HuH-7 (cell line): ENCODE results near the gene ERRFI1.

Source experiments
- DNase-seq: peaks from one replicate; pipeline ENCODE4 v3.0.0; 2011; ENCODE audit warnings: low spot score

Gene ERRFI1

GRCh38 chr1:8017495-8018197 is 8.5 kb downstream of the ERRFI1 start:
- no peak for DNase-seq

- DNase-seq = no peak
Observed at GRCh38 chr1:8016895-8017241, 9.2 kb downstream of the ERRFI1 start.

GRCh38 chr1:8016210-8016894 is 9.8 kb downstream of the ERRFI1 start:
- no peak for DNase-seq

- DNase-seq = no peak
Observed at GRCh38 chr1:8015809-8016165, 10.3 kb downstream of the ERRFI1 start.

DNA sequence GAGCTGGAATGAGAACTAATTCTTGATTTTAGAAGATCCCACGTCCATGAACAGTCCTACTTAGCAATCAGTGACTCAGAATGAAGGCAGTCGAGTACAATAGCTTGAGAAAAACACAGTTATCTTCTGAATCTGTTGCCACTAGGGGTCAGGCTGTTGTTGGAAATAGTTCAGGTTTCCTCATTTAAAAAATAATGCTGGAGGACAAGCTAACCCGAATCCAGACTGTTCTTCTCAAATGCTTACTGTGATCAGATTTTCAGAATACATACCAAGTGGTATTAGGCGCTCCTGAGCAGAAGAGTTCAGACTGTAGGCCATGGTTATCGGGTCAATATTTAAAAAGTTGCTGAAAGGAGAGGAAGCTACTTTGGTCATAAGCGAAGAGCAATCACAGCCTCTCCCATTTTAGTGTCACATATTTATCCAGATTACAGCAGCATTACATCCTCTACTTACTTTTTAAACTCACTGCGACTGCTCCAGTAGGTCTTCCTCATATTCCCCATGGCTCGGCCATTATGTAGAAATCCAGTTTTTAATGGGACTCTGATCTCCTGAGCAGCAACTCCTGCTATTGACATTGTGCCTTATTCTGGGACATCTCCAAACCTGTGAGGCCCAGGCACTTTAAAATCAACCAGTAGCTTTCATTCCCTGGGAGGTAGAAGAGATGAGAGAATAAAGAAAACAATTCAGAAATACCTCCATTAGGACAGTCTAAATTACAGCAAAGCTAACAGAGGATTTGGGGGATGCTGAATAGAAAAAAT is 10.9 kb downstream of the ERRFI1 start:
- DNase-seq = no peak

DNA sequence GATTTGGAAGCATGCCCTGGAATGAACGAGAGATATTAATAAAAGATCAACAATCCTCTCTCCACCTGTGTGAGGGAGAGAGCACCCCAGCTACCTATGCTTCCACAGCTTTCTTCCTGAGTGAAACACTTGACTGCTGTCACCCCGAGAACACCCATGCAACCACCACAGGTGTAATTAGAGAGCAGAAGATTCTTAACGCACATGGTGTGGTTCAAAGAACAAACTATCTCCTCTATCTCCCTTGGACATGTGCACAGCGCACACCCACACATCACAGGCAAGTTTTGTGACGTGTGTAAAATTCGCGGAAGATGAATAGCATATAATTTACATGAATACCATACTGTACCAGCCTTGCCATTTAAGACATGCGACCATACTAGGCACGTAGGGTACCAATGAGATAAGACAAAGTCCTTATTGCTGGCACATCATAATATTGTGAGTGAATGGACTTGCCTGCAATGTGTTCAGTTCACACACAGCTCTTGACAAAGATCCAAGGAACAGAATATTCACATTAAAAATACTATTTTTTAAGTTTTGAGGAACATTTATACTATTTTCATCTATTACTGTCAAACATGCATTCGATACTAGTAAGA is 11.6 kb downstream of the ERRFI1 start:
- DNase-seq = no peak

DNA sequence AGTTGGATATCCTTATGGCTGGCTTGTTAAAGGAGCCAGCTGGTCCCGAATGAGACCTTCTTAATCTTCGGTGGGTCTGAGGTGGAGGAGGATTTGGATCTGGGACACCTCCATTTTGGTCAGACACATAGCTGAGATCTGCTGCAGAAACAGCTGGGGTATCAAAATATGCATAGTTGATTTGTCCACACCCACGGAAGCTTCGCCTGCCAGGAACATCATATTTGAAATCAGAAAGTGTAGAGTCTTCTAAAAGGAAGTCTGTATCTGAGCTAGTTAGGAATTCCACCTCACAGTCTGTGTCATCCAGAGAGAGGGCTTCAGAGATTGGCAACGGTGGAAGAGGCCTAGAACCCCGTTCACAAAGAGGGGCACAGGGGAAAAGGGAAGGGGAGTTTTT is 12.3 kb downstream of the ERRFI1 start:
- no peak for DNase-seq

DNA sequence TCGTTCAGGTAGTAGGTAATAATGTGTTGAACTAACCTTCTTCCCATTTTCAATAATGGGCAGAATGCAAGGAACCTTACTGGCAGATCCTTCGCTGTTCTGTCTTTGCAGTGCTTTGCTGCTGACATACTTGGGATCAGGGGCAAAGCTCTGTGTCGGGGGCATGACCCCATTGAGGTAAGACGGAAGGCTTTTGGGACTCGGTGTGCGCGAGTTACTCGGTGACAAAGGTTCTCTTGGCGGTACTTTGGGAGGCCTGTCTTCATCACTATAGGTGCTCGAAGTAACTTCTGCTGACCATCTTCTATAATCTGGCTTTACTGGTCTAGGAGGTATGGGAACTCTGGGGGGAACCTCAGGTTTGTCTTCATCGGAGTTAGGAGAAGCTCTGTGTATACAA is 12.7 kb downstream of the ERRFI1 start:
- DNase-seq = no peak

GRCh38 chr1:8012955-8013354 is 13.2 kb downstream of the ERRFI1 start:
- DNase-seq = no peak

DNA sequence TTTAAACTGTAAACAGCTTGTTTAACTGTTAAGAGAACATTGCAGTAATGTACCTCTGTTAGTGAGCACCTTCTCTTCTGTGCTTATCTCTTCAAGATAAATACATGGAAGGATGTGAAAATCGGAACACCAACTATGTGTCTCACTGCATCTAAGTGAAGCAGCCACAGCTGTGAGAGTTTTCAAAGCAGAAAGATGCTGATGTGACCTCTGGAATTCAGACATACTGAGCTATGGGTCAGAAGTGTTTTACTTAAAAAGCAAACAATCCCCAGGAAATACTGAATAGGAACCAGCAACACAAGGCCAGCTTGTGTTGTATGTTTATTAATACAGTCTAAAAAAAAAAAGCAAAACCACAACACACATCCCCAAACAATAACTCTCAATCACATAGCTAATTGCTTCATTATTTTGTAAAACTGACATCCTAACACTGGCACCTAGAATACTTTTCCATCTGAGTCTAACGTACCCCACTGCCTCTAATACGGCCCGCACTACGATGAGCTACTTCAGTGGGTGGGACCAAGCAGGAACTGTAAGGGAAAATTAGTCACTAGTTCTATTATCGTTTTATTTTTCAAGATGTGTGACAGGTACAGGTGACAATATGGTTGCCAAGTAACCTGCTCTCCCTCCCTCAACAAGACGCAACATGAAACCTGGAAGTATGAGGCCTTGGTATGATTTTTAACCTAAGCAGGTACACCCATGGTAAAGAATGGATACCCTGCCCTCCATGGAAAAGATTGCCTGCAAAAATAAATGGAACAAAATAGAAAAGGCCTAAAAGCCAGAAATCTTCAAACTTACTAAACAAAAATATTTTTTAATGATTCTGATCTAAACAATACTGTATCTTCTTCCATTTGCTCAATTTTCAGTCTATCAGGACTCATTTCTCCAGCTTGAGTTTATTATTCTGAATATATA is 13.9 kb downstream of the ERRFI1 start:
- no peak for DNase-seq

DNA sequence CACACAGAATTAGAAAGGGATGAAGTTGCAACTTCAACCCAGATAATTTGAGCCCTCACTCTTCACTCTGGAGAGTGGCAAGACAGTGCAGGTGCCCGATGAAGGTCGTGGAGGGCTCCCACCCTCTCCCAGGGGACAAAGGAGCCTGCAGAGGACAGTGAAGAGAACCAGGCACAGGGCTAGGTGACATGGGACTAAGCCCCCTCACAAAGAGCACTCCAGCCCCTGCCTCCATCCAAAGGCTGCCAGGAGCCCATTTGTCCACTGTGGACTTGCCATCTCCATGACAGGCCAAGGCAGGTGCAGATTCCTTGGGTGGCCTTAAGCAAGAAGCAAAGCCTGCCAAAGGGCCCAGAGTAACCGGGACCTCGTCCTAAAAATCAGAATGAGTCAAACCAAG is 15.1 kb downstream of the ERRFI1 start:
- no peak for DNase-seq

DNA sequence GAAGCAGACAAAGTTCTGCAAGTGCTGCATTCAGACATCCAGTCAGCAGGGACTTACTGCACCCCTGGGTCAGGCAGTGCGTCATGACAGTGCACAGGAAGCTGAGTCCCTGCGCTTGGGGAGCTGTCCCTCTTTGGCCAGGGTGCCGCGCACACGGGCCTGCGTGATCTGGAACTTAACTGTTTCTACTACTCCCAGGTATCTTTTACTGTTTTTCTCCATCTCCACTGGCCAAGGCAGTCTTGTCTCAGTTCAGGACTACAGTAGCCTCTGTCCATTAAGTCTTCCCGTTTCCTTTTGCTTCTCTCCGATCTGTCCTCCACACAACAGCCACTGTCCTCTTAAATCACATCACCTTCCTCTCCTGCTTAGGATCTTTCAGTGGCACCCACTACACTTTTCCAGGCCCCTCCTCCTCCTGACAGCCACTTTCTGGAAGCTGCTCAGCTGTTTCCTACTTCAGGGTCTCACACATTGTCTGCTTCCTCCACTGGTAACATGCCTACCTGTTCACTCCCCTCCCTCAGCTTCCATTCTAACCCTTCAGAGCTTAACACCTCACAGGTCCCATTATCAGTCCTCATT is 15.9 kb downstream of the ERRFI1 start:
- no peak for DNase-seq

- DNase-seq = no peak
Observed at GRCh38 chr1:8009043-8010002, 16.8 kb downstream of the ERRFI1 start.

DNA sequence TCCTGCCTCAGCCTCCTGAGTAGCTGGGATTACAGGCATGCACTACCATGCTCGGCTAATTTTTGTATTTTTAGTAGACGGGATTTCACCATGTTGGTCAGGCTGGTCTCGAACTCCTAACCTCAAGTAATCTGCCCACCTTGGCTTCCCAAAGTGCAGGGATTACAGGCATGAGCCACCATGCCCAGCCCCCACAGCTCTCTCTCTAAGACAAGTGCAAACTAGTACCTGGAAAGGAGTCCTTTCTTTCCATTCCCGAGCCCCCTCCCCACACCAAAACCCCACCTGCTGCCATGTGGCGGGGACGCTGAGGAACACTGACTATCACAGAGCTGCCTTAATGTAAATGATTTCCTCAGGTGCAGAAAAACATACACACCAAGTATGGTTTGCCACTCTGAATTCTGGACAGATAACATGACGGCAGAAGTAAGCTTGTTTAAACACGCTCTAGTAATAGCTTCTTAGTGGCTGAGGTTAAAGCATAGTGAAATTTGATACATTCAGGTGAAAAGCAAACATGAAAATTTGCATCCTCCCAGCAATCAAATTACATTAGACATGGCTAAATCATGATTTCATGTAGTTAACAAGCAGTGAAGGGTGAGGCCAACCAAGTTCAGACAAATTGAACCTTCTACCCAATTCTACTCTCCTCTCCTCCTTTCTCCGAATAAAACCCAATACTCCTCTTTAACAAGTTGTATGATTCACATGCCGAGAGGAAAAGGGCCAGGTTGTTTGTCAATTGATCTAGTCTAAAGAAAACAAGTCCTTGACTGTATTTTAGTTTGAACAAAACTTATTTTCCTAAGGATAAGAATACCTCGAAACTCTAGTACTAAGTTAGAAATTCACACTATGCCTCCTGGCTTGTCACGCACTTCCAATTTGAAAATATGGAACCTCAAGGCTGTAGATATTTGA is 19.8 kb downstream of the ERRFI1 start:
- no peak for DNase-seq

DNA sequence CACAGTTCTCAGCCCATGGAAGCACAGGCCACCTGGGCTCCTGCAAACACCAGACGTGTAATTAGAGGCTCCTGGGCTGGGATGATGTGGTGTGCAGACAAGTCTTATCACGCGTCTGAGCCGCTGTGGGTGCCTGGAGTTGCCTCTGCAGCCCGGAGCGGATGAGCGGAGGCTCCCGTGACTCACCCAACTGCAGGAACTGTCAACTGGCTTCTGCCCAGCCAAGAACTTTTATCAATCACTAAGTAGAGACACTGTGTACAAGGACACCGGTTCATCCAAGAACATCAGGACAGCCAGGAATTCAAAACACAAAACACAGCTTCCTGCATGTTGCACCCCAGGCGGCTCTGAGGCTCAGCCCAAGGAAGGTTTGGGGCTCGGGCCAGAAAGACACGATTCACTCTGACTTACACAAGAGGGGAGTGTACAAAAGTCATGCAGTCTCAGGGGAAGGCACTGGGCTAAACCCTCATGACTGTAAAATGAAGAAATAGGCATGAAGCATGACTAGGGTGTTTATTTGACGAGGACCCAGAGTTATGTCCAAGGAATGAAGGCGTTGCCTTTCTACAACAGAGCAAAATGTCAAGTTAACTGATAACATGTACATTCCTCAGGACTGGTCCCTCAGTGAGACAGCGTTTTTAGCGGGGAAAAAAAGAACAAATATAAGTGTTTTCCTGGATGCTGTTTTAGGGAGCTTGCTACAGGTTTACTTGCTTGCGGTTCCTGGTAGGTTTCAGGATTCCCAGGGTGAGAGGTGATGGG is 21.1 kb downstream of the ERRFI1 start:
- peak; percentile 34 for DNase-seq

DNA sequence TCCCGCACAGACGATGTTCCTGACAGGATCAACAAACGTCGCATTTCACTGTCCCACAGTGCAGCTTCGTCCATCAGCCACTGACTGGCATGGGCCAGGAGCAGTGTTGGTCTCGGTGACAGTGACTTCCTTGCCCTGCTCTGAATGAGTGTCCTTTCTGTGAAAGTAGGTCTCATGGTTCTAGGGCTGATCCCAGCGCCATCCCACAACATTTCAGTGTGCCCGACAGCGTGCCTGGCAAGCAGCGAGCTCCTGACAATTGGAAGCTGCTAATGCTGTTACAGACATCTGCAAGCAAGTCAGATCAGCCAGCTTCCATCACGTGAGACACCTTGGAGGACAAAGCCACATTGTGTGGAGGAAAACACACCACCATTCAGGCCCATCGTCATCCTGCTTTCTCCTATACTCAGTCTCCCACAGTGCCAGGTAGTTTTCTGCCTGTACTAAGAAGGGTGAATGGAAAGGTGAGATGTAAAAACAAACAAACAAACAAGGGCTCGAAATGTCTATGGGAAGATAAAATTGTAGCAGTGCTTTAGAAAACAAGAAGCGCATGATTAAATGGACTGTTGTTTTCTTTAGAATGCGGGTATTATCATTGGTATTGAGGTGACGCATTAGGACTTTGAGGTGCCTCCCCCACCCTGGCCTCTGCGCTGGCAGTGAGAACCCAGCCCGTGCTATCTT is 21.9 kb downstream of the ERRFI1 start:
- no peak for DNase-seq

DNA sequence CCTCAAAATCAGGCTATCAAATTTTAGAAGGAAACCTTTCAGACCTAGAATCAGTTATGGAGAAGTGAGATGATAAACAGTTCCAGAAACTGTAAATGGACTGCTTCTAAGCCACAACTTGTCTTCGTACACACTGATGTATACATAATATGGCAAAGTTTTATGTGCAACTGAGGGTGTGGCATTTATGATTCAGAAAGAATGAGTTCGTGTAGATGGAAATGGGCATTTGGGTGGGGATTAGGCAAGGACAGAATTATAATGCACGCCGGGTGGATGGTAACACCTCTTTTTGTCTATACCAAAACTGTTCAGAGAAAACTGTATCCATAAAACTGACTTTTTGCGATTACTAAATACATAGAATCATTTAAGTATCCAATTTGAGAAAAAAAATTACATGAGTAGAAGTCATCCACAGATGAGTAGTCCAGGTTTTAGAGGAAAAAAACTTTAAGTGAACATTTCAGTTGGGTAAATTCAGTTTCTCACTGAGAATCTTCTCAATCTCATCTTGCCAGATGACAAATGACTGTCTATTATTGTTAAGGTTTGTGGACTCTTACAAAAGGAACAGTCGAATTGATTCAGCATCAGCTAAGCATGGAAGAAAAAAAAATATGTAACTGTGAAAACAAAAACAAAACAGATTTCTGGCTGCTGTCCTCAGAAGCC is 22.5 kb downstream of the ERRFI1 start:
- DNase-seq = no peak
